ENCODE results near the gene INTS4.
"Not testable (repeated sequence)": the region's sequence is repeated elsewhere in the genome, so short reads cannot be mapped to it uniquely, and the experiment has no call there.

The INTS4 gene, protein sequence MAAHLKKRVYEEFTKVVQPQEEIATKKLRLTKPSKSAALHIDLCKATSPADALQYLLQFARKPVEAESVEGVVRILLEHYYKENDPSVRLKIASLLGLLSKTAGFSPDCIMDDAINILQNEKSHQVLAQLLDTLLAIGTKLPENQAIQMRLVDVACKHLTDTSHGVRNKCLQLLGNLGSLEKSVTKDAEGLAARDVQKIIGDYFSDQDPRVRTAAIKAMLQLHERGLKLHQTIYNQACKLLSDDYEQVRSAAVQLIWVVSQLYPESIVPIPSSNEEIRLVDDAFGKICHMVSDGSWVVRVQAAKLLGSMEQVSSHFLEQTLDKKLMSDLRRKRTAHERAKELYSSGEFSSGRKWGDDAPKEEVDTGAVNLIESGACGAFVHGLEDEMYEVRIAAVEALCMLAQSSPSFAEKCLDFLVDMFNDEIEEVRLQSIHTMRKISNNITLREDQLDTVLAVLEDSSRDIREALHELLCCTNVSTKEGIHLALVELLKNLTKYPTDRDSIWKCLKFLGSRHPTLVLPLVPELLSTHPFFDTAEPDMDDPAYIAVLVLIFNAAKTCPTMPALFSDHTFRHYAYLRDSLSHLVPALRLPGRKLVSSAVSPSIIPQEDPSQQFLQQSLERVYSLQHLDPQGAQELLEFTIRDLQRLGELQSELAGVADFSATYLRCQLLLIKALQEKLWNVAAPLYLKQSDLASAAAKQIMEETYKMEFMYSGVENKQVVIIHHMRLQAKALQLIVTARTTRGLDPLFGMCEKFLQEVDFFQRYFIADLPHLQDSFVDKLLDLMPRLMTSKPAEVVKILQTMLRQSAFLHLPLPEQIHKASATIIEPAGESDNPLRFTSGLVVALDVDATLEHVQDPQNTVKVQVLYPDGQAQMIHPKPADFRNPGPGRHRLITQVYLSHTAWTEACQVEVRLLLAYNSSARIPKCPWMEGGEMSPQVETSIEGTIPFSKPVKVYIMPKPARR

DNA sequence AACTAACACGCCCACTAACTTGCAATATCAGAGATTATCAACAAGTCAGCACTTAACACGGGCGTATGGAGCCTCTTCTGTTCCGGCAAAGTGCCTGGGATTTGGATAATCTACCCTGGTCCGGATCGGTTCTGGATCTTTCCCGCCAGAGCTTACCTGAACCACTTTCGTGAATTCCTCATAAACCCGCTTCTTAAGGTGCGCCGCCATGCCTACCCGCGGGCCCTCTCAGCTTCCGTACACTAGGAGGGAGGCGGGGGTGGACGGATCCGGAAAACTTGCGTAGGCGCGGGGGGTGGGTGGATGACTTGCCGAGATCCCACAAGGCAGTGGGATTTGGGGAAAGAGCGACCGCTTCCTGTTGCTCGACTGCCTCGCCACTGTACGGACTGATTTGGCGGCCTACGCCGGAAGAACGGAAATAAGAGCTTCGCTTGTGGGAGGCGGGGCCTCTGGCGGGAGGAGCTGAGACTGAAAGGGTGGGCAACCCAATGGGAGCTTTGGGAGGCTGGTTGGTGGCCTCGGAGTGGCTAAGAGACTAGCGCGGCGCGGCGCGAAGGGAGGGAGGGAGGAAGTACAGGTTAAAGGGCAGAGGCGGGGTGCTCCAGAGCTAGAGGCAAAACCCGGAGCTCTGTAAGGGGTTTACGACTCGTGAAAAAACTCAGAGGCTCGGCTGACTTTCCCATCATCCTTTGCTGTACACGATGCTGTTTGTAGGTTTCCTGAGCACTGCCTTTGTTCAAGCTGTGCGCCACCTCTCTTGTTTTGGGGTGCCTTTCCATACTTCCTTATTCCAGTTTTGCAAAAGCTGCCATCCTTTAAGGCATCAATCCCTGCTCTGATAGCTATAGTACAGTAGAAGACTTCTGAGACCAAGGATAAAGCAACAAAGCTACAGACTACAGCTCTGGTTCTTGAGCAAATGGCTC lies at the start of gene INTS4:
INTS4 (minus strand) TSS at position 235 of the 929 bp plus-strand sequence; CDS start at position 210, 25 bp downstream.
- peak; percentile 95 to 98 for DNase-seq (ENCODE audit: low read depth in 2 of 2)

DNA sequence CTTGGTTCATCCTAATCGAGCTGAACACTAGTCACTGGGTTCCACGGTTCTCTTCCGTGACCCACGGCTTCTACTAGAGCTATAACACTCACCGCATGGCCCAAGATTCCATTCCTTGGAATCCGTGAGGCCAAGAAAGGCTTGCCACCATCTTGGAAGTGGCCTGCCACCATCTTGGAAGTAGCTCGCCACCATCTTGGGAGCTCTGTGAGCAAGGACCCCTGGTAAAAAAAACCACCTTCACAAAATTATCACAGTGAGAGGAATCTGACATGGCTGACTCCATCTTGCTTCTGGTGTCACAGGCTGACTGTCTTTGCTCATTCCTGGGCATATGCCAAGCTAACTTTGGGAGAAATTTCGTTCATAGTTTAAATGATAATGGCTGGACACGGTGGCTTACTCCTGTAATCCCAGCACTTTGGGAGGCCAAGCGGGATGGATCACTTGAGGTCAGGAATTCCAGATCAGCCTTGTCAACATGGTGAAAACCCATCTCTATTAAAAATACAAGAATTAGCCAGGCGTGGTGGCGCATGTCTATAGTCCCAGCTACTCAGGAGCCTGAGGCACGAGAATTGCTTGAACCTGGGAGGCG lies 47.5 kb upstream of the INTS4 start:
- no peak for DNase-seq (ENCODE audit: low read depth in 2 of 2)

DNA sequence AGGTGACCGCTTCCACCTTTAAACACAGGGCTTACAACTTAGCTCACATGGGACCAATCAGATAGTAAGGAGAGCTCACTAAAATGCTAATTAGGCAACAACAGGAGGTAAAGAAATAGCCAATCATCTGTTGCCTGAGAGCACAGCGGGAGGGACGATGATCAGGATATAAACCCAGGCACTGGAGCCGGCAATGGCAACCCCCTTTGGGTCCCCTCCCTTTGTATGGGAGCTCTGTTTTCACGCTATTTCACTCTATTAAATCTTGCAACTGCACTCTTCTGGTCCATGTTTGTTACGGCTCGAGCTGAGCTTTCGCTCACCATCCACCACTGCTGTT lies 46.9 kb upstream of the INTS4 start:
- DNase-seq (ENCODE audit: low read depth in 2 of 2), result not testable (repeated sequence)

DNA sequence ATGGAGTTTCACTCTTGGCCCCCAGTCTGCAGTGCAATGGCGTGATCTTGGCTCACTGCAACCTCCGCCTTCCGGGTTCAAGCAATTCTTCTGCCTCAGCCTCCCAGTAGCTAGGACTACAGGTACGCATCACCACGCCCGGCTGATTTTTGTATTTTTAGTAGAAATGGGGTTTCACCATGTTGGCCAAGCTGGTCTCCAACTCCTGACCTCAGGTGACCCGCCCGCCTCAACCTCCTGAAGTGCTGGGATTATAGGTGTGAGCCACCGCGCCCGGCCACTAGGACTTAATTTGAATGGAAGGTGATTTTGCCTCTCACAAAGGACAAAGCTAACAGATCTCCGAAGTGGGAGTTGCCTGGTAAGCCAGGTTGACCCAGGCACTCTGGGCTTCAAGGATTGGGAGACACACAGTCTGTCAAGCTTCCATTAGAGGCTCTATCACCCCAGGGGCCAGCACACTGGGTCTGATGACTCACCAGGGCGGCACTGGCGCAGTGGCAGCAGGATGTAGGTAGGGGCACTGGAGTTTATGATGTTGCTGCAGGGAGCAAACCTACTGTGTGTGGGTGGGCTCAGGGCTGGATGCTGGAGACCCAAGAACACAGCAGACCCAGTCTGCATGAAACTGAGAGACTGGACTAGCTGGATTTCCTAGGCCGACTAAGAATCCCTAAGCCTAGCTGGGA lies 46.4 kb upstream of the INTS4 start:
- no peak for DNase-seq (ENCODE audit: low read depth in 2 of 2)

DNA sequence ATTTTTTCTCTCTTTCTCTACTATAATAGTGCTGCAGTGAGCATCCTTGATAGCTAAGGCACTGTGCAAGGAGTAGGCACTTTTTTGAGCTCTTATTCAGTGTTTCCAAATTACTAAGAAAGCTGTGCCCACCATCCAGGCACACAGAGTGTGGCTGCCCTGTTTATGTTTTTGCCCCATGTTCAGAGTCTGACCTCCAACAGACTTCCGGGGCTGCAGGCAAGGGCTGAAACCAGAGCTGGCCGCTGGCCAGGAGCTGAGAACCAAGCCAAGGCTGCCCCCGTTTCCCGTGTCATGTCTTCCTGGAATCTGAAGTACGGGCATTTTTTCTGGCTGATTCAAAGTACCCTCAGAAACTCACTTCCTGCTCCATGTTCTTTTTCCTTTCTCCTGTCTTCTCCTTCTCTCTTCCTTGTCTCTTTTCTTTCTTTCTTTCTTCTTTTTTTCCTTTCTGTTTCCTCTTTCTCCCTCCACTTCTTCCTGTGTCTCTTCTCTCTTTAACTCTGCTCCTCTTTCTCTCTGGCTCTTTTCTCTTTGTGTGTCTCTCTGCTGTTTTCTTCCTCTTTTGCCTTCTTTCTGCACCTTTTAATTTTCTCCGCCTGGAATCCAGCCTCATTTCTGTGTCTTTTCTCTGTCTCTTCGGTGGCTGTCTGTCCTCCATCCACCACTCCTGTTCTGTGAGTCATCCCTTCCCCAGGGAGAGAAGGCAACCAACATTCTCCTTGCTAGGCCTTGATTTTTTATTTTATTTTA lies 45.6 kb upstream of the INTS4 start:
- DNase-seq (ENCODE audit: low read depth in 2 of 2), result peak in 1 of 2 experiments; percentile 5

DNA sequence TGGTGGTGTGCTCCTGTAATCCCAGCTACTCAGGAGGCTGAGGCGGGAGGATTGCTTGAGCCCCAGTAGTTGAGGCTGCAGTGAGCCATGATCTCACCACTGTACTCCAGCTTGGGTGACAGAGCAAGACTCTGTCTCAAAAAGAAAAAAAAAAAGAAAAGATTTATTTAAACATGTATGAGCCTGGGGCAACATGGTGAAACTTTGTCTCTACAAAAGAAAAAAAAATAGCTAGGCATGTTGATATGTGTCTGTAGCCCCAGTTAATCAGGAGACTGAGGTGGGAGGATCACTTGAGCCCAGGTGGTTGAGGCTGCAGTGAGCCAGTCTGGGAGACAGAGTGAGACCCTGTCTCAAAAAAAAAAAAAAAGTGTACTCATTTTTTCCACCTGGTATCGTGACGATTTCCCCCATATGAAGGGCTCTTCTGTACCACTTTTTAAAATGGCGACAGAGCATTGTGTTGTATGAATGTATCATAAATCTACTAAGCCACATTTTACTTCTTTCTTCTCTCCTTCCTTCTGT lies 45.0 kb upstream of the INTS4 start:
- DNase-seq (ENCODE audit: low read depth in 2 of 2), result no peak

DNA sequence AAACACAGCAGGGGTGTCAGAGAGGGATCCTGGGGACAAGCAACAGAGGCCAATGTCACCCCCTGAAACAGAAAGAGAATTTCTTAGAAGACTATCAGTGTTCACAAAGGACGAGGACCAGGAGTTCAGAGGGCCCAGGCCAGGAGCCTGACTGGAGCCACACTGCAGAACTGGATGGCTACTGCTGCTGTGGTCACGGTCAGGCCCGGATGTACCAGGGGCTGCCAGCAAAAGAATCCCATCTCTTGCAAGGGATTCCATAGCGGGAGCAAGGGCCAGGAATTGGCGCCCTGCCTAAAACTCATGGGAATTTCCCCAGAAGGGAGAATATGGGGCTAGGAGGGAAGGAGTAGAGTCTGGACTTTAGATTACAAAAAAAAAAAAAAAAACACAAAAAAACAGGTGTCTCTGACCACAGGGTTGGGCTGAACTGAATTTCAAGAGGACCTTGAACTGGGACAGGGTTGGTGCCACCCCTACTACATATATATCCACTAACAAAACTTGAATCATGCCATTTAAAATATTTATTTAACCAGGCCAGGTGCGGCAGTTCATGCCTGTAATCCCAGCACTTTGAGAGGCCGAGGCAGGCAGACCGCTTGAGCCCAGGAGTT lies 44.3 kb upstream of the INTS4 start:
- no peak for DNase-seq (ENCODE audit: low read depth in 2 of 2)

DNA sequence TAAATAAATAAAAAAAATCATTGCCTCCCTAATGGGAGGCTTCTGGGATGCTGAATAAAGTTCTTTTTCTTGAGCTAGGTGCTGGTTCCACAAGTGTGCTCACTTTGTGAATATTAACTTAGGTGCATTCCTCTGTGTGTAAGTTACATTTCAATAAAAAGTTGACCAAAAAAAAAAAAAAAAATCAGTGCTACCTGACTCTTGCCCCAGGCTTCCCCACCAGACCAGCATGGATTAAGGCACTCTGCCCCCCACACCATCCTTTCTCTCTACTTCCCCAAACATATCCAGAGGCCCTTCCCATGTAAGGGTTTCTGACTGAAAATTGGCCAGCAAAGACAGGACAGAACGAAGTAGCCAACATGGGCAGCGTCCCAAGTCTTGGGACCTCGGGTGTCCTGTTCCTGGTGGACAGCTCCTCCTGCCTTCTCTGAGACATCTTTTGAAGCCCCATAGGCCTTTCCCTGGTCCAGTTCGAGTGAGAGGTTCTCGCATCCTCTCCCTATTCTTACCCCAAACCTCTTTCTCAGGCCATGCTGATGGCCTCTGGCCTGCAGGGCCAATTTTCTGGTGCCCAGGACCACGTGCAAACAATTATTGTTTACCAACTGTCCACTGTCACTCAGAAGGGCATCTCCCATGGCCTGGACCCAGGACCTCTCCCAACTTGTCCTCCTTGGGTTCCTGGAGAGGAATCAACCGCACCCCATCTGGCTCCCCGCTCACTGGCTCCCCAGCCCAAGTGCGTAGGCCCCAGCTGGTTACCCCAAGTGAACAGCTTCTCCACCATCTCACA lies 43.6 kb upstream of the INTS4 start:
- no peak for DNase-seq (ENCODE audit: low read depth in 2 of 2)

DNA sequence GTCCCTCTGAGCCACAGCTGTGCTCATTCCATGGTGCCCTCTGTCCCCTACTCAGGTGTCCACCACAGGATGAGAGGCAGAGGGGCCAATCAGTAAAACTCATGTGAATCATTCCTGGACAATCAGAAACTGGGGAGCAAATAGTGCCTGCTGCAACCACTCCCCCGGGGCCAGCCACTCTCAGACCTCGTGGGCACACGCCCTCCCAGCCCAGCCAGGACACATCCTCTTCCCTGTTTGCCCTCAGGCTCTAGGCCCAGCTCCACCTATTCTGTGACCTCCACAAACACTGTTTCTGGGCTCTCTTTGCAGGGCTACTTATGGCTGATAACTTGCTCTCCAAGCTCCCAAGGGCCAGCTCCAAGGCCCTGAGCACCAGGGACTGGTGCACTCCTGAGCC lies 42.6 kb upstream of the INTS4 start:
- no peak for DNase-seq (ENCODE audit: low read depth in 2 of 2)

DNA sequence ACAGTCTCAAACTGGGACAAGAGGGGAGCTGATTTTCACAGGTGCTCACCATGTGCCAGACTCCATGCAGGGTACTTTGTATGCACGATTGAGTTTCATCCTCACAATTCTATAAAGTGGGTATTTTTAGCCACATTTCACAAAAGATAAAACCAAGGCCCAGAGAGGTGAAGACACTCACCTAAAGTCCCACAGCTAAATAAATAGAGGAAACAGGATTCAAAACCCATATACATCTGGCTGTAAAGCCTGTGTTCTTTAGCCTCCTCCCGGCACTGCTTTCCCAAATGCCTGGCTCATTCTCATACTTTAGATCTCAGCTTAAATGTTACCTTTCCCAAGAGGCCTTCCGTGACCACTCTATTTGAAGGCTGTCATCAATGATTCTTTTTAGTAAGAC lies 41.8 kb upstream of the INTS4 start:
- no peak for DNase-seq (ENCODE audit: low read depth in 2 of 2)

DNA sequence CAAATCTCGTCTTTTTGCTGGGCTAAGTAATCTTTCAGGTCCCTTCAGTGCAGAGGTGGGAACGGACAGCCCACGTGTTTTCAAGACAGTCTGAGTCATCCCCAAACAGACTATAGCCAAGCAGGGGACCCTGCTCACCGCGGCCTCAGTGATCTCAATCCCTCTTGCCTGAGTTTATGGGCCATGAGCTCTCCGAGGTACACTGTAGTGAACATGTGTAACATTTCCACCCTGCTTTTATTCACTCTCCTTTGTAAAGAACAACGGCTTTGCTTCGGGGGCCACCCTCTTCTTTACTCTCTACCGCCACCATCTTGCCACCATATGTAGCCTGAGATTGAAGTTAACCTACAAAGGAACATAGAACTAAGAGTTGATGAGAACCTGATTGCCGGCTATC lies 40.2 kb upstream of the INTS4 start:
- no peak for DNase-seq (ENCODE audit: low read depth in 2 of 2)

DNA sequence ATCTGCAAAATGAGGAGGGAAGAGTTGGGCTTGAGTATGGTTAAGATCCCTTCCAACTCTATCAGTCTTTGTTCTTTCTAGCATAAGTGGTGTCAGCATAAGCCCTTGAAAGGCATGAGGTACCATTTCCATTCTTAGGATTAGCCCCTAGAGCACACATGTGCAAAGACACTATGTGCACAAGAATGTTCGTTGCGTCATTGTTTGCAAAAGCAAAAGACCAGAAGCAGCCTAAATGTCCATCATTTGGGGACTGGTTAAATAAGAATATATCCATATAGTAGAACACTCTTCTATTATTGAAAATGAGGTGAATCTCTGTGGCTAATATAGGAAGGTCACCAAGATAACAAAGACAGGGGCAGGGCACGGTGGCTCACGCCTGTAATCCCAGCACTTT lies 38.6 kb upstream of the INTS4 start:
- DNase-seq (ENCODE audit: low read depth in 2 of 2), result no peak

DNA sequence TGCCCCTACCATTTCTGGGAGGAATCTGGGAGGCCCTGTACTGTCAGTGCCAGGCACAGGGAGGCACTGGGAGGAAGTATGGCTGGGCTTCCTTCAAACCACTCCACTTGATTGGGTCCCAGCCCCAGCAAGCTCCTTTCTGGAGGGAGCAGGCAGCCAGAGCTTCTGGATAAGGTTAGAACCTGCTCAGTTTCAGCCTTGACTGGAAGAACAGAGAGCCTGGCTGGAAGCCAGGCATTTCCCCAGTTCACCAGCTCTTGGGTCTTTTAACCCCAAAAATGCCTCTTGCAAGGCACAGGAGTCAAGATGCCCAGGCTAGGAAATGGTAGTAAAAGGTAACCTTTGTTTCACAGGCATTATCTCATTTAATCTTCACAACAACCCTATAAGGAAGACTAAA lies 37.6 kb upstream of the INTS4 start:
- DNase-seq (ENCODE audit: low read depth in 2 of 2), result no peak

DNA sequence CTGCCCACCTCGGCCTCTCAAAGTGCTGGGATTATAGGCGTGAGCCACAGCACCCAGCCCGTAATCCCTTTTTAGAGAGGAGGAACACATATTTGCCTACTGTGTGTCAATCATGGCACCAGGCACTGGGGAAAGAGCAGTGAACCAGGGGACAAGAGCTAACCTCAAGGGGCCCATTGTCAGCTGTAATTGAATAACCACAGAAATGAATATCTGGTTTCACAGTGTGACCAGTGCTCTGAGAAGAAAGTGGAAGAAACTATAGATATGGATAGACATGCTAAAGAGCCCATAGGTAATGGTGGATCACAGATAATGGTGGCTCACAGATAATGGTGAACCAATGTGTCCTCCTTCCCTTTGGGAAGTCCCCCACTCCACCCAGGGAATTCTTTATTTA lies 37.2 kb upstream of the INTS4 start:
- DNase-seq (ENCODE audit: low read depth in 2 of 2), result no peak

DNA sequence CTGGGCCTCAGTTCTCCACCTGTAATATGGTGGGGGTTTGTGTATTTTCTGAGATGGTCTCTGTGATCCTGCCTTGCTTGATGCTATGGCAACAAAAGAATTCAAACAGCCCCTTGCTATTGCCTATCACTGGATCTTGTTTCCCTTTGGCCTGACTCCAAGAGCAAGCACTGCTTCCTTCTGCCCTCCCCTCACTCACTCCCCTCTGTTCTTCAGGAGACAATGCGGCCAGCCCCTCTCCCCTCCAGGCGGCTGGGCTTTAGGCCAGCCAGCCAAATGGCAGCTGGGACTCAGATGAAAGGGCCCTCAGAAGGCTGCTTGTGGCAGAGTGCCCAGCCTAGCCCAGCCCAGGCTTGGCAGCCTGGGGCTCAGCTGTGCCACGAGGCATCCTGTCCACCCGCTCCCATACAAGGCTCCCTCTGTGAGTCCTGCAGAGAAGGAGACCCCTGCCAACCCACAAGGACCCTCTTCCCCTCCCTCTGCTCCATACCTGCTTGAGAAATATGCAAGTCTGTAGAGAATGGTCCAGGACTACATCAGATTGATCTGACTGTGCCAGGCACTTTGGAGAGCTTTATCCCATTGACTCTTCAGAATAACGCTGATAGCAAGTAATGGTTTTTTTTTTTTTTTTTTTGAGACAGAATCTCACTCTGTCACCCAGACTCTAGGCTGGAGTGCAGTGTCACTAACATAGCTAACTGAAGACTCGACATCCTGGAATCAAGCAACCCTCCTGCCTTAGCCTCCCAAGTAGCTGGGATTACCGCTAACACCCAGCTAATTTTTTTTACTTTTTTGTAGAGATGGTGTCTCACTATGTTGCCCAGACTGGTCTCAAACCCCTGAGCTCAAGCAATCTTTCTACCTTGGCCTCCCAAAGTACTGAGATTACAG lies 36.2 kb upstream of the INTS4 start:
- no peak for DNase-seq (ENCODE audit: low read depth in 2 of 2)

DNA sequence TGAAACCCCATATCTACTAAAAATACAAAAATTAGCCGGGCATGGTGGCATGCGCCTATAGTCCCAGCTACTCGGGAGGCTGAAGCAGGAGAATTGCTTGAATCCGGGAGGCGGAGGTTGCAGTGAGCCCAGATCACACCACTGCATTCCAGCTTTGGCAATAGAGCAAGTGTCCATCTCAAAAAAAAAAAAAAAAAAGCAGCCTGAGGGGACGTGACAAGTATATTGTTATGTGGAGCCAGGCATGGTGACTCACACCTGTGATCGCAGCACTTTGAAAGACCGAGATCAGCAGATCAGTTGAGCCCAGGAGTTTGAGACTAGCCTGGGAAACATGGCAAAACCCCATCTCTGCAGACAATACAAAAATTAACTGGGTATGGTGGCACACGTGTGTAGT lies 34.0 kb upstream of the INTS4 start:
- not testable (repeated sequence) for DNase-seq (ENCODE audit: low read depth in 2 of 2)

DNA sequence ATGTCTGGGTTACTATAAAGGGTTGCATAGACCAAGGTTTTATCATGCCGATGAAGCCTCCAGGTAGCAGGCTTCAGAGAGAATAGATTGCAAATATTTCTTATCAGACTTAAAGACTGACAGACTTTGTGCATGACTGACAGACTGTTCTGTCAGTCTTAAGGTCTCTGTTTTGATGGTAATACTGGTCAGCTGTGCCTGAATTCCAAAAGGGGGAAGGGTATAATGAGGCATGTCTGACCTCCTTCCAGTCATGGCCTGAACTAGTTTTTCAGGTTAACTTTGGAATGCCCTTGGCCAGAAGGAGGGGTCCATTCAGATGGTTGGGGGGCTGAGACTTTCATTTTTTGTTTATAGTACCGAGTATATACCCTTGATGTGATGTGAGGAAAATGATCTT lies 33.3 kb upstream of the INTS4 start:
- DNase-seq (ENCODE audit: low read depth in 2 of 2), result no peak

Measured in stimulated activated CD4-positive, alpha-beta T cell treated with anti-CD3 and anti-CD28 coated beads, Interleukin-12 subunit alpha, Interleukin-12 subunit beta, amount 100 ng/mL, for 24 hours (primary cell).